IMR-90 (cell line): ENCODE results near the gene GIMAP5.

Experiments
- BHLHE40 ChIP-seq: fragments of 150-350 bp; IDR thresholded peaks from 2 replicates; pipeline ENCODE4 v1.6.1; 2016; ENCODE audit warnings: mild to moderate bottlenecking, low read depth, low read length
- CEBPB ChIP-seq: IDR thresholded peaks from 2 replicates; pipeline ENCODE4 v1.6.1; 2012; ENCODE audit warnings: low read depth, low read length, improper control_type of control experiment
- CHD1 ChIP-seq: IDR thresholded peaks from 2 replicates; pipeline ENCODE4 v1.6.1; 2012; ENCODE audit warnings: low read depth, low read length, improper control_type of control experiment
- CTCF ChIP-seq: conservative IDR thresholded peaks from 2 replicates; pipeline ENCODE4 v1.5.1; 2012; ENCODE audit warnings: mild to moderate bottlenecking, low read depth, low read length, improper control_type of control experiment
- ELK1 ChIP-seq: fragments of 150-350 bp; IDR thresholded peaks from 2 replicates; pipeline ENCODE4 v1.6.1; 2016; ENCODE audit warnings: low read depth, mild to moderate bottlenecking, low read length, moderate library complexity, borderline replicate concordance
- FOS ChIP-seq: fragments of 150-350 bp; IDR thresholded peaks from 2 replicates; pipeline ENCODE4 v1.6.1; 2016; ENCODE audit warnings: low read depth, low read length
- MAFK ChIP-seq: IDR thresholded peaks from 2 replicates; pipeline ENCODE4 v1.6.1; 2012; ENCODE audit warnings: low read depth, low read length, improper control_type of control experiment
- MAZ ChIP-seq: IDR thresholded peaks from 2 replicates; pipeline ENCODE4 v1.6.1; 2012; ENCODE audit warnings: low read depth, mild to moderate bottlenecking, low read length, improper control_type of control experiment, moderate library complexity, borderline replicate concordance
- MXI1 ChIP-seq: IDR thresholded peaks from 2 replicates; pipeline ENCODE4 v1.6.1; 2012; ENCODE audit warnings: low read depth, mild to moderate bottlenecking, low read length, moderate library complexity, borderline replicate concordance
- POLR2A ChIP-seq: IDR thresholded peaks from 2 replicates; pipeline ENCODE4 v1.6.1; 2012; ENCODE audit warnings: mild to moderate bottlenecking, low read depth, low read length
- RCOR1 ChIP-seq: IDR thresholded peaks from 2 replicates; pipeline ENCODE4 v1.6.1; 2012; ENCODE audit warnings: mild to moderate bottlenecking, low read length, improper control_type of control experiment; ENCODE audit not compliant: insufficient replicate concordance
- RFX5 ChIP-seq: IDR thresholded peaks from 2 replicates; pipeline ENCODE4 v1.8.0; 2012; ENCODE audit warnings: low read depth, mild to moderate bottlenecking, low read length, moderate library complexity
- SMC3 ChIP-seq: fragments of 150-350 bp; IDR thresholded peaks from 2 replicates; pipeline ENCODE4 v1.6.1; 2016; ENCODE audit warnings: low read depth, mild to moderate bottlenecking, antibody characterized with exemption, low read length, moderate library complexity
- USF2 ChIP-seq: fragments of 150-350 bp; IDR thresholded peaks from 2 replicates; pipeline ENCODE4 v1.6.1; 2017; ENCODE audit warnings: mild to moderate bottlenecking, antibody characterized with exemption, low read length, low read depth

GRCh38 chr7:150738591-150739001 lies 1.4 kb downstream of the GIMAP5 start:
- TF ChIP-seq CTCF (no peak), POLR2A (no peak), FOS (no peak), SMC3 (no peak), ELK1 (no peak), USF2 (no peak), CEBPB (no peak), MAFK (no peak), MXI1 (no peak), MAZ (no peak), RFX5 (no peak), BHLHE40 (no peak), CHD1 (no peak), RCOR1 (no peak)
